WERI-Rb-1 (cell line): ENCODE measurements around the gene FBXW7.

ENCODE experiments used
- DNase-seq: peaks from one replicate; pipeline ENCODE4 v3.0.0-alpha.2; 2020
- H3K27ac ChIP-seq: fragments of 250-450 bp; sonication (Bioruptor Pico); 2 replicates; pipeline ENCODE4 v1.5.1; 2020; ENCODE audit warnings: mild to moderate bottlenecking, moderate library complexity
- H3K27me3 ChIP-seq: fragments of 250-450 bp; sonication (Bioruptor Pico); 2 replicates; pipeline ENCODE4 v1.5.1; 2021; ENCODE audit warnings: mild to moderate bottlenecking, low read depth, moderate library complexity; ENCODE audit not compliant: insufficient read depth, severe bottlenecking
- H3K36me3 ChIP-seq: fragments of 250-450 bp; sonication (Bioruptor Pico); 2 replicates; pipeline ENCODE4 v1.5.1; 2020; ENCODE audit warnings: mild to moderate bottlenecking, moderate library complexity
- H3K4me3 ChIP-seq: 2 replicates; pipeline ENCODE4 v1.5.1; 2011; ENCODE audit warnings: low read depth, mild to moderate bottlenecking, control low read depth, low read length
- H3K9me3 ChIP-seq: fragments of 250-450 bp; sonication (Bioruptor Pico); 2 replicates; pipeline ENCODE4 v1.5.1; 2021; ENCODE audit warnings: mild to moderate bottlenecking, moderate library complexity; ENCODE audit not compliant: severe bottlenecking
- CTCF ChIP-seq: IDR thresholded peaks from 2 replicates; pipeline ENCODE4 v1.5.1; 2011; ENCODE audit warnings: low read depth, mild to moderate bottlenecking, control low read depth, inconsistent platforms, low read length

Gene FBXW7

GRCh38 chr4:152346526-152346925 lies 189.4 kb downstream of the FBXW7 start:
- Histone ChIP-seq H3K4me3 (no peak overlapping the region), H3K27ac (no peak overlapping the region), H3K36me3 (peaks cover 21% of the 10 kb centered on the region), H3K27me3 (no peaks in the 10 kb centered on the region), H3K9me3 (no peaks in the 10 kb centered on the region)
- no peak for DNase-seq
- TF ChIP-seq CTCF = no peak

- H3K4me3 ChIP-seq = no peak overlapping the region
- H3K36me3 ChIP-seq = peaks cover 25% of the 10 kb centered on the region
- no peak overlapping the region for H3K27ac ChIP-seq
- no peaks in the 10 kb centered on the region for H3K9me3 ChIP-seq
- no peaks in the 10 kb centered on the region for H3K27me3 ChIP-seq
- TF ChIP-seq CTCF = no peak
- DNase-seq = no peak
Measured at GRCh38 chr4:152344001-152344400, 191.9 kb downstream of the FBXW7 start.

- no peaks in the 10 kb centered on the region for H3K9me3 ChIP-seq
- H3K4me3 ChIP-seq = no peak overlapping the region
- H3K36me3 ChIP-seq = peaks cover 25% of the 10 kb centered on the region
- no peaks in the 10 kb centered on the region for H3K27me3 ChIP-seq
- no peak for TF ChIP-seq CTCF
- H3K27ac ChIP-seq = no peak overlapping the region
- DNase-seq = no peak
Measured at GRCh38 chr4:152342293-152342692, 193.6 kb downstream of the FBXW7 start.

- Histone ChIP-seq H3K27me3 (no peaks in the 10 kb centered on the region), H3K4me3 (no peak overlapping the region), H3K36me3 (peaks cover 20% of the 10 kb centered on the region), H3K9me3 (no peaks in the 10 kb centered on the region), H3K27ac (no peak overlapping the region)
- DNase-seq = no peak
- TF ChIP-seq CTCF = no peak
Measured at GRCh38 chr4:152340818-152341217, 195.1 kb downstream of the FBXW7 start.

GRCh38 chr4:152339576-152339975 lies 196.3 kb downstream of the FBXW7 start:
- H3K9me3 ChIP-seq = no peaks in the 10 kb centered on the region
- no peak overlapping the region for H3K4me3 ChIP-seq
- no peak for DNase-seq
- H3K27me3 ChIP-seq = no peaks in the 10 kb centered on the region
- H3K36me3 ChIP-seq = peaks cover 23% of the 10 kb centered on the region
- TF ChIP-seq CTCF = no peak
- no peak overlapping the region for H3K27ac ChIP-seq

GRCh38 chr4:152334931-152335330 lies 201.0 kb downstream of the FBXW7 start:
- Histone ChIP-seq H3K27me3 (no peaks in the 10 kb centered on the region), H3K36me3 (peaks cover 43% of the 10 kb centered on the region), H3K9me3 (no peaks in the 10 kb centered on the region), H3K4me3 (no peak overlapping the region), H3K27ac (no peak overlapping the region)
- TF ChIP-seq CTCF = no peak
- DNase-seq = no peak
